Measurements from ENCODE around the gene PAQR8. TPM values are rescaled to one million over a fixed set of nuclear protein-coding genes. Genes with fewer than 3 reads are reported as not detected.

Gene PAQR8
- total and polyA plus RNA-seq, 4 donors = 2.5 to 9.3 (median 5.9) TPM

GRCh38 chr6:52409499-52409898, 47.5 kb downstream of the PAQR8 start:
- Histone ChIP-seq H3K27ac (ENCODE audit: low read depth in 1 of 2, low read length in 1 of 2) (no peak overlapping the region), H3K9ac (ENCODE audit: insufficient read depth in 1 of 2, low read length in 2 of 2) (no peak overlapping the region), H3K36me3 (ENCODE audit: control insufficient read depth in 4 of 4, insufficient read depth in 4 of 4, low read length in 4 of 4) (peaks cover 0 to 4% (median 1%) of the 10 kb centered on the region in 4 donors), H3K9me3 (ENCODE audit: control insufficient read depth in 4 of 4, insufficient read depth in 3 of 4, low read length in 3 of 4) (no peaks in the 10 kb centered on the region), H3K4me3 (no peak overlapping the region), H3K4me1 (ENCODE audit: control insufficient read depth in 5 of 5, insufficient read depth in 5 of 5, low read length in 5 of 5) (peaks cover 0 to 4% (median 0%) of the 10 kb centered on the region in 5 donors), H3K27me3 (ENCODE audit: control insufficient read depth in 3 of 3, insufficient read depth in 3 of 3, low read length in 2 of 3) (no peaks in the 10 kb centered on the region)
- 47 to 70% methylated on average over 1 of the region's 1 CpG for WGBS, 2 donors
- DNase-seq = peak in 1 of 3 donors; percentile 32
- ATAC-seq (ENCODE audit: insufficient read depth, low FRiP score) = no peak
- TF ChIP-seq CTCF (IDR thresholded peaks at IDR 0.05; ENCODE audit: control extremely low read depth, extremely low read depth) = no peak

GRCh38 chr6:52410979-52411378, 49.0 kb downstream of the PAQR8 start:
- DNase-seq (no peak), ATAC-seq (ENCODE audit: insufficient read depth, low FRiP score) (no peak)
- H3K9me3 ChIP-seq (ENCODE audit: control insufficient read depth in 4 of 4, insufficient read depth in 3 of 4, low read length in 3 of 4) = no peaks in the 10 kb centered on the region
- peaks cover 0 to 4% (median 0%) of the 10 kb centered on the region in 5 donors for H3K4me1 ChIP-seq (ENCODE audit: control insufficient read depth in 5 of 5, insufficient read depth in 5 of 5, low read length in 5 of 5)
- H3K36me3 ChIP-seq (ENCODE audit: control insufficient read depth in 4 of 4, insufficient read depth in 4 of 4, low read length in 4 of 4) = peaks cover 0 to 2% (median 0%) of the 10 kb centered on the region in 4 donors
- H3K27me3 ChIP-seq (ENCODE audit: control insufficient read depth in 3 of 3, insufficient read depth in 3 of 3, low read length in 2 of 3) = no peaks in the 10 kb centered on the region
- no peak overlapping the region for H3K4me3 ChIP-seq
- TF ChIP-seq CTCF (IDR thresholded peaks at IDR 0.05; ENCODE audit: control extremely low read depth, extremely low read depth) = no peak
- H3K9ac ChIP-seq (ENCODE audit: insufficient read depth in 1 of 2, low read length in 2 of 2) = peak overlapping the region in 1 of 2 donors; percentile 44
- H3K27ac ChIP-seq (ENCODE audit: low read depth in 1 of 2, low read length in 1 of 2) = no peak overlapping the region

DNA sequence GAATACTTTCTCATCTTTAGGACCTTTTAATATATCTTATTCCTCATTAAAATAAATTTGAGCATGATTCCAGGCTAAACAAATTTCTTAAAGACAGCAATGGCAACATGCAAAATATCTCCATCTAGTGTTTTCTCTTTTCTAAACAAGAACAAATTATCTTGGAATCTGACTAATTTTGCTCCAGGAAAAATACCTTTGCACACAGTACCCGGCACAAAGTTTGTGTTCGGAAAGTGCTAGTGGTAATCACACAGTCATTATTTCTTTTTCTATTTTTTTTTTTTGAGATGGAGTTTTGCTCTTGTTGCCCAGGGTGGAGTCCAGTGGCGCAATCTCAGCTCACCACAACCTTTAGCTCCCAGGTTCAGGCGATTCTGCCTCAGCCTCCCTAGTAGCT, 50.0 kb downstream of the PAQR8 start:
- peaks cover 0 to 4% (median 0%) of the 10 kb centered on the region in 5 donors for H3K4me1 ChIP-seq (ENCODE audit: control insufficient read depth in 5 of 5, insufficient read depth in 5 of 5, low read length in 5 of 5)
- no peak overlapping the region for H3K9ac ChIP-seq (ENCODE audit: insufficient read depth in 1 of 2, low read length in 2 of 2)
- H3K27ac ChIP-seq (ENCODE audit: low read depth in 1 of 2, low read length in 1 of 2) = no peak overlapping the region
- H3K27me3 ChIP-seq (ENCODE audit: control insufficient read depth in 3 of 3, insufficient read depth in 3 of 3, low read length in 2 of 3) = no peaks in the 10 kb centered on the region
- H3K36me3 ChIP-seq (ENCODE audit: control insufficient read depth in 4 of 4, insufficient read depth in 4 of 4, low read length in 4 of 4) = peaks cover 0 to 2% (median 0%) of the 10 kb centered on the region in 4 donors
- DNase-seq (no peak), ATAC-seq (ENCODE audit: insufficient read depth, low FRiP score) (no peak)
- 89 to 95% methylated on average over 4 of the region's 4 CpGs for WGBS, 2 donors
- no peak for TF ChIP-seq CTCF (IDR thresholded peaks at IDR 0.05; ENCODE audit: control extremely low read depth, extremely low read depth)
- no peak overlapping the region for H3K4me3 ChIP-seq
- H3K9me3 ChIP-seq (ENCODE audit: control insufficient read depth in 4 of 4, insufficient read depth in 3 of 4, low read length in 3 of 4) = no peaks in the 10 kb centered on the region

GRCh38 chr6:52415333-52415732, 53.4 kb downstream of the PAQR8 start:
- 68 to 82% methylated on average over 1 of the region's 1 CpG for WGBS, 2 donors
- Histone ChIP-seq H3K4me3 (no peak overlapping the region), H3K27ac (ENCODE audit: low read depth in 1 of 2, low read length in 1 of 2) (no peak overlapping the region), H3K27me3 (ENCODE audit: control insufficient read depth in 3 of 3, insufficient read depth in 3 of 3, low read length in 2 of 3) (no peaks in the 10 kb centered on the region), H3K4me1 (ENCODE audit: control insufficient read depth in 5 of 5, insufficient read depth in 5 of 5, low read length in 5 of 5) (peaks cover 2 to 8% (median 6%) of the 10 kb centered on the region in 5 donors), H3K36me3 (ENCODE audit: control insufficient read depth in 4 of 4, insufficient read depth in 4 of 4, low read length in 4 of 4) (no peaks in the 10 kb centered on the region), H3K9ac (ENCODE audit: insufficient read depth in 1 of 2, low read length in 2 of 2) (no peak overlapping the region), H3K9me3 (ENCODE audit: control insufficient read depth in 4 of 4, insufficient read depth in 3 of 4, low read length in 3 of 4) (no peaks in the 10 kb centered on the region)
- DNase-seq = no peak
- ATAC-seq (ENCODE audit: insufficient read depth, low FRiP score) = no peak
- TF ChIP-seq CTCF (IDR thresholded peaks at IDR 0.05; ENCODE audit: control extremely low read depth, extremely low read depth) = no peak
